GM19467 (cell line): ENCODE results near the gene KLHL13.
"Not testable (repeated sequence)": the region's sequence is repeated elsewhere in the genome, so short reads cannot be mapped to it uniquely, and the experiment has no call there.

Experiments used
- ATAC-seq: cut with Tn5 transposase; IDR thresholded peaks from one replicate; pipeline ENCODE4 v1.9.1; 2021; ENCODE audit warnings: mild to moderate bottlenecking, moderate library complexity; ENCODE audit not compliant: unreplicated experiment

KLHL13 gene

GRCh38 chrX:117995378-117995777, 121.2 kb downstream of the KLHL13 start:
- ATAC-seq: no peak

GRCh38 chrX:117992192-117992723, 124.4 kb downstream of the KLHL13 start:
- no peak for ATAC-seq

- ATAC-seq: no peak
Observed at GRCh38 chrX:117990438-117990837, 126.2 kb downstream of the KLHL13 start.

GRCh38 chrX:117989512-117989911, 127.1 kb downstream of the KLHL13 start:
- no peak for ATAC-seq

- ATAC-seq: no peak
Observed at GRCh38 chrX:117987373-117987772, 129.2 kb downstream of the KLHL13 start.

GRCh38 chrX:117985241-117985640, 131.4 kb downstream of the KLHL13 start:
- ATAC-seq: no peak

GRCh38 chrX:117982694-117983392, 133.8 kb downstream of the KLHL13 start:
- ATAC-seq: no peak

GRCh38 chrX:117978402-117978801, 138.2 kb downstream of the KLHL13 start:
- no peak for ATAC-seq

- ATAC-seq: no peak
Observed at GRCh38 chrX:117977526-117977925, 139.1 kb downstream of the KLHL13 start.

GRCh38 chrX:117973110-117973807, 143.4 kb downstream of the KLHL13 start:
- no peak for ATAC-seq

- ATAC-seq: no peak
Observed at GRCh38 chrX:117972711-117973109, 143.9 kb downstream of the KLHL13 start.

- no peak for ATAC-seq
Observed at GRCh38 chrX:117969782-117970181, 146.8 kb downstream of the KLHL13 start.

- no peak for ATAC-seq
Observed at GRCh38 chrX:117969328-117969727, 147.3 kb downstream of the KLHL13 start.

- ATAC-seq: no peak
Observed at GRCh38 chrX:117959045-117959444, 157.6 kb downstream of the KLHL13 start.

GRCh38 chrX:117957128-117957527, 159.5 kb downstream of the KLHL13 start:
- ATAC-seq: no peak

GRCh38 chrX:117939296-117939695, 177.3 kb downstream of the KLHL13 start:
- not testable (repeated sequence) for ATAC-seq

GRCh38 chrX:117936118-117936517, 180.5 kb downstream of the KLHL13 start:
- ATAC-seq: no peak

GRCh38 chrX:117930116-117930515, 186.5 kb downstream of the KLHL13 start:
- ATAC-seq: not testable (repeated sequence)

- no peak for ATAC-seq
Observed at GRCh38 chrX:117919755-117920154, 196.9 kb downstream of the KLHL13 start.

- ATAC-seq: no peak
Observed at GRCh38 chrX:117910216-117910615, 206.4 kb downstream of the KLHL13 start.

GRCh38 chrX:117898226-117898625, 218.4 kb downstream of the KLHL13 start:
- no peak for ATAC-seq

- ATAC-seq: no peak
Observed at GRCh38 chrX:117895418-117895817, 221.2 kb downstream of the KLHL13 start.
